HG03066 (cell line): ENCODE results near the gene ZNF273.

ENCODE experiments used
- ATAC-seq: cut with Tn5 transposase; IDR thresholded peaks from one replicate; pipeline ENCODE4 v1.9.1; 2021; ENCODE audit warnings: low read depth; ENCODE audit not compliant: unreplicated experiment

The ZNF273 gene

GRCh38 chr7:64876792-64877713, 26.0 kb upstream of the ZNF273 start:
- ATAC-seq, result no peak

- ATAC-seq, result no peak
Observed at GRCh38 chr7:64877714-64878610, 25.1 kb upstream of the ZNF273 start.

DNA sequence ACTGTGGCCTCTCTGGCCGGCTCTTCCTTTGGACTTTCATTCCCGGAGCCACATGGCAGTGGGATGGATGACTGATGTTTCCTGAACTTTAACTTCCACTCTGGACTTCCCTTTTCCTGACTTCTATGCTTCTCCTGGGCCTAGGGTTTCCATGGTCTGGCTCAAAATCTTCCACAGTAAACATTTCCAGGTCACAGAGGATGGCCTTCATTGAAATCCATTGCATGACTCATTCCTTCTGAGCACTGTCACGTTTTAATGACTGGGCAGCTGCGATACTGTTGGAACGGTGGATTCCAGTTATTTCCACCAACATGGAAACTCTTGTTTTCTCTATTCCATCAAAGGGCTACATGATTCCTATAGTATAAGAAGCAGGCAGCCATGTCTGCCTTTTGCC, 24.4 kb upstream of the ZNF273 start:
- no peak for ATAC-seq

- ATAC-seq, result no peak
Observed at GRCh38 chr7:64879086-64879730, 23.9 kb upstream of the ZNF273 start.

GRCh38 chr7:64879800-64880199, 23.3 kb upstream of the ZNF273 start:
- no peak for ATAC-seq

DNA sequence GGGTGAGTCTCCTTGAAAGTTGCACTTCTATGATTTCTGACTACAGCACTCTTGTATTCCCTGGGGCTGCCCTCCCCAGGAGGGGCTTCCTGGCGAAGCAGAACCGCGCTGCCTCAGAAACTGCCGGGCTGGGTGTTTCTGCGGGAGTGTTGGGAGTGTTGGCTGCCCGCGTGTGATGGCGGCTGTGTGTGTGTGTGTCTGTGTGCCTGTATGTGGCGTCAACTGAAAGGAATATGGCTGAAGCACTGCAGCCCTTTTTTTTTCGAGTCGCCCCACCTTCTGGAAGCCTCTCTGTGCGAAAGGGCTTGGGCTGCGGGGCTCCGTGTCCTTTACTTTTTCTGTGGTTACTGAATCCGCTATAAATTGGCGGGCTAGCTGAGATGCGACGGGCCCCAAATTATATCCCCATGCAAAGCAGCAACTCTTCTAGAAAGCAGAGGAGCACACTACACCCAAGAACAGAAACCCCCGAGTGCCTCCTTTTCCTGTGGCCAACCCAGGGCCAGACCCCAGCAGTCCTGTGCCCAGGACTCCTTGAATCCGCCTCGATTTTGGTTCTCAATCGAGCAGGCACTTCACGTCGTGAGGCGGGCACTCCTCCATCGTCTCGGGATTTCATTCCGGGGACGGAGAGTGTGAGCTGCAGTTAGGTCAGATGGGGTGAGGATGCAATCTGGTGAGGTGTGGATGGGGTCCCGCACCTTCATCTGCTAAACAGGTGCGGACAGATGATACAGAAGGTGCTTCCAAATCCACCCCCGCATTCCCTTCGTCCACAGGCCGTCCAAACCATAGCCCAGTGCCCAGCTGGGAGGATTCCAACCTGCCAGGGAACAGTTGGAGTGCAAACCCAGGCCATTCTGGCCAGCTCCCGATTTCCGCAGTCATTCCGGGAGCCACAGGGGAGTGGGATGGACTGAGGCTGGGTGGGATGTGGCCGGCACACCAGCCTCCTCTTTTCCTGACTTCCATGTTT, 22.5 kb upstream of the ZNF273 start:
- no peak for ATAC-seq

DNA sequence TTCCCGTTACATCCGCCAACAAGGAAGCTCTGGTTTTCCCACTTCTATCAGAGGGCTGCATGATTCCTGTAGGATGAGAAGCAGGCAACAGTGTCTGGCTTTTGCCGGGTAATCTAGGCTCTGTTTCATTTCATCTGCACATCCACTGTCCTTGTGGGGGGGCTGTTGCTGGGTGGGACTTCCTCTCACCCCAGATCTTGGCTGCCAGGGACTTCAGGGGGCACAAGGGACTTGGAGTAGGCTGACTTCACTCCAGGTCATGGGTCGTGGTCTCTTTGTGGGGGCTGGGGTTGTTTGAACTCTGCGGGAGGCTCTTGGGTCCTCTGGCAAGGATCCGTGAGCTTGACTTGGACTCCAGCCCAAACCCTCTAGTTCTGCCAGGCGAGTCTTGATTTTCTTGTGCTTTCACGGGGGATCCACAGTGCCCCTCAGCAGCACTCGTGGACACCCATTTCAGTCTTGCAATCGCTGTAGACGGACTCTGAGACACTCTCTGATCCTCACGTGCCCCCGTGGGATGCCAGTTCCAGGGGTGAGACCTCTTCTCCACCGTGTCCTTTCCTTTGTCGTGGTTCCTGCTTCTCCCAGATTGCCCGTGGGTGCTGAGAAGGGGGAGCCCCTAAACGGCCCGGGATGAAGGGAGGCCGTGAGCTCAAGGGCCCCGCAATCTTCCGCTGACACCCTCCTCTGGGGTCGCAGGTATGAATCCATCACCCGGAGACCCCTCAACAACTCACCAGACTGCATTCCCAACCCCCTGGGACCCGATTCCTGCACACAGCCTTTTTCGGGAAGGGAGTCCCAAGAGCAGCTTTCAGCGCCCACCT, 21.4 kb upstream of the ZNF273 start:
- no peak for ATAC-seq

- no peak for ATAC-seq
Observed at GRCh38 chr7:64882341-64883112, 20.5 kb upstream of the ZNF273 start.

GRCh38 chr7:64883113-64883905, 19.8 kb upstream of the ZNF273 start:
- no peak for ATAC-seq

GRCh38 chr7:64884085-64884912, 18.8 kb upstream of the ZNF273 start:
- no peak for ATAC-seq

- ATAC-seq, result no peak
Observed at GRCh38 chr7:64884913-64885370, 18.1 kb upstream of the ZNF273 start.

- ATAC-seq, result no peak
Observed at GRCh38 chr7:64885520-64886240, 17.4 kb upstream of the ZNF273 start.

DNA sequence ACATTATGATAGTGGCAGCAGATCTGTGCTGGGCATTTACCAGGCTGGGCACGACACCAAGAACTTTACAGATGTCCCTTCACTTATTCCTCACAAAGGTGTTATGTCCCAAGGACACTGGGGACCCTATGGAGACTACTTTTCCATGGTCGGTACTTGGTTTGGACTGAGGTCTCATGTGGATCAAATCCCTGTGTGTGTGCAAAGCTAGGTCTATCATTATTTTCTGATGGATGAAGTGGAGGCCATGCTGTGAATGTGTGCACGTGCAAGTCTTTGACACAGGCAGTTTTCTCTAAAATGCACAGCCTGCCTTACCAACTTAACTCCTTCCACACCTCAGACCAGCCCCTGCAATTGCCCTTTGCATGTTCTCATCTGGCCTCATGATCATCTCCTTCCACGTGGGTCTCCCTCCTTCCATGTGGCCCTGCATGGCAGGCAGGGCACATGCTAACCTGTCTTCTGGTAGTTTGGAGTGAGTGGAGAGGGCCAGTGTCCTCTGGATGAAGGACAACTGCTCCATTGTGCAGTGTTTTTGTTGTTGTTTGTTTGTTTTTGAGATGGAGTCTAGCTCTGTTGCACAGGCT, 16.0 kb upstream of the ZNF273 start:
- ATAC-seq, result no peak

GRCh38 chr7:64887756-64888508, 15.1 kb upstream of the ZNF273 start:
- no peak for ATAC-seq

DNA sequence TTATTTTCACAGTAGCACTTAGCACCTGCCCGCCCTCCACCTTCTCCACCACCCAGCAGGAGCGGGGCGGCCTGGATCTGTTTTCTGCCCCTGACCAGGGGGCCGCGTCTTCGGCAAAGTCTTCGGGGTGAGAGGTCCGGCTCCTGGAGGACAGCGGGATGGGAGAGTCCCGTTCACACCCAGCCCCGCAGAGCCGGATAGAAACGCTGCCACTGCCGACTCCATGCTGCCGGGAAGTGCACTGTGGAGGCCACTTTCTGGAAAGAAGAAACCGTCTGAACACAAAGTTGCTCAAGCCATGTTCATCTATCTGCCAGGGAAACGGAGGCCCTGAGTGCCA, 14.5 kb upstream of the ZNF273 start:
- ATAC-seq, result no peak
